ENCODE data around the gene HNRNPR. TPM values are rescaled to one million over a fixed set of nuclear protein-coding genes. Genes with fewer than 3 reads are reported as not detected.

Gene HNRNPR
- total RNA-seq, 1 experiment from 2014 or later: 194 TPM

GRCh38 chr1:23288201-23288600 is 55.9 kb downstream of the HNRNPR start:
- POLR2A ChIA-PET: no interaction called here
- Histone ChIP-seq H4K20me1 (ENCODE audit: insufficient read depth) (no peaks in the 10 kb centered on the region), H3K4me1 (ENCODE audit: control insufficient read depth in 1 of 2, insufficient read depth in 2 of 2, low read length in 2 of 2) (peaks cover 9 to 13% of the 10 kb centered on the region in 2 experiments; a peak in 3 of 4 replicates), H2AFZ (ENCODE audit: low read depth, low read length, poor library complexity, severe bottlenecking) (no peak overlapping the region), H3K4me3 (replicated peaks in 1 of 2; ENCODE audit: low read depth in 1 of 2, low read length in 2 of 2) (no peak overlapping the region), H3K36me3 (ENCODE audit: control insufficient read depth in 1 of 2, insufficient read depth in 2 of 2, low read length in 2 of 2) (peaks cover 10 to 34% of the 10 kb centered on the region in 2 experiments), H3K9me3 (ENCODE audit: control insufficient read depth in 1 of 2, insufficient read depth in 1 of 2, low read depth in 1 of 2, low read length in 2 of 2) (no peaks in the 10 kb centered on the region), H3K4me2 (ENCODE audit: low read length) (no peak overlapping the region), H3K79me2 (ENCODE audit: insufficient read depth, low read length) (peaks cover 5% of the 10 kb centered on the region; the same call in 1 of the 2 replicates), H3K27ac (ENCODE audit: low read depth, low read length) (no peak overlapping the region), H3K9ac (ENCODE audit: low read length) (no peak overlapping the region), H3K9me2 (ENCODE audit: insufficient read depth) (no peaks in the 10 kb centered on the region), H3K27me3 (ENCODE audit: insufficient read depth, low read length) (no peaks in the 10 kb centered on the region)
- intact Hi-C loops (cut with micrococcal nuclease): no loop called here
- TF ChIP-seq ZNF274 (IDR thresholded peaks at IDR 0.05; ENCODE audit: low read depth, low read length) (no peak), JUND (IDR thresholded peaks at IDR 0.05) (no peak), REST (IDR thresholded peaks at IDR 0.05; ENCODE audit: low read depth) (no peak), SRF (IDR thresholded peaks at IDR 0.05; ENCODE audit: low read depth) (no peak), ZFX (IDR thresholded peaks at IDR 0.05) (no peak), CTCF (IDR thresholded peaks at IDR 0.05 in 2 of 3, conservative IDR thresholded peaks at IDR 0.05 in 1 of 3; ENCODE audit: borderline replicate concordance in 1 of 3, insufficient read depth in 1 of 3, low read depth in 2 of 3, low read length in 2 of 3) (no peak), FOSL1 (IDR thresholded peaks at IDR 0.05; ENCODE audit: low read depth) (no peak), ELF1 (IDR thresholded peaks at IDR 0.05; ENCODE audit: borderline replicate concordance, low read depth) (no peak), SP1 (IDR thresholded peaks at IDR 0.05; ENCODE audit: low read depth) (no peak), EZH2phosphoT487 (IDR thresholded peaks at IDR 0.05; ENCODE audit: borderline replicate concordance) (no peak), ATF3 (IDR thresholded peaks at IDR 0.05) (no peak), RAD21 (IDR thresholded peaks at IDR 0.05; ENCODE audit: low read depth) (no peak), YY1 (IDR thresholded peaks at IDR 0.05; ENCODE audit: extremely low read depth, insufficient replicate concordance, low read depth, low read length) (no peak), POLR2AphosphoS5 (IDR thresholded peaks at IDR 0.05; ENCODE audit: low read depth, low read length) (no peak), CBX3 (IDR thresholded peaks at IDR 0.05; ENCODE audit: low read depth) (no peak), SIN3A (IDR thresholded peaks at IDR 0.05; ENCODE audit: low read depth) (no peak)
- RAD21 ChIA-PET (ENCODE audit: low non-redundant PET in 1 of 2, low total read pairs in 2 of 2, uncharacterized antibody in 2 of 2, unreplicated experiment in 2 of 2): no interaction called here
- BruUV-seq (replicated peaks): no TSS peak
- no peak for DNase-seq (ENCODE audit: low read depth, low spot score)
- ATAC-seq: no peak
- CTCF ChIA-PET: no interaction called here
